K562 (cell line): ENCODE data around the gene KCNE2. TPM values are rescaled to one million over a fixed set of nuclear protein-coding genes. Genes with fewer than 3 reads are reported as not detected.

Source experiments
- ATAC-seq: fragments of 200-7000 bp; cut with Tn5 transposase; 3 replicates; pipeline ENCODE4 v1.9.1; 2020; ENCODE audit warnings: moderate library complexity
- BruUV-seq: library from RNA; stranded (reverse); fragments of 400-500 nt; replicated peaks from 2 replicates; lab custom pipeline; 2021; lab: Mats Ljungman, UMichigan
- CTCF ChIA-PET: fragments of 300-600 bp; formaldehyde crosslinking; extraction: SDS; loops from one replicate; lab custom pipeline; 2021; ENCODE audit warnings: low intra/inter-chr PET ratio; lab: Yijun Ruan, JAX
- POLR2A ChIA-PET: fragments of 300-600, 350-650 bp; sonication (Branson Sonifier 250); formaldehyde crosslinking; extraction: SDS; loops from one replicate; lab custom pipeline; 2021; ENCODE audit warnings: antibody characterized with exemption, inconsistent platforms; lab: Yijun Ruan, JAX
- DNase-seq, 4 experiments: peaks; one replicate each; pipeline versions ENCODE4 v3.0.0 to v3.0.0-alpha.2; 2011 to 2018; ENCODE audit warnings: low spot score in 3 of 4, mixed read lengths in 3 of 4; ENCODE audit errors: extremely low read depth in 1 of 4
- FAIRE-seq: peaks from 2 replicates; lab custom pipeline; 2011; peaks lifted over from hg19 to GRCh38; lab: Jason Lieb, UNC
- H2AFZ ChIP-seq: 2 replicates; pipeline ENCODE4 v1.6.0; 2011; ENCODE audit warnings: low read depth, low read length, control low read depth, inconsistent platforms
- H3K27ac ChIP-seq: fragments of 200-600 bp; 3 replicates; pipeline ENCODE4 v1.8.0; 2011; ENCODE audit warnings: low read depth, mild to moderate bottlenecking, control low read depth, inconsistent platforms, low read length, moderate library complexity, mixed read lengths; ENCODE audit errors: extremely low read depth
- H3K27me3 ChIP-seq, 2 experiments: fragments of 300-600 bp in 1 of 2; 2 replicates in 1 of 2; 3 replicates in 1 of 2; pipeline versions ENCODE4 v1.6.0 to v1.8.0; 2011; ENCODE audit warnings: inconsistent platforms in 2 of 2, low read length in 2 of 2, mild to moderate bottlenecking in 1 of 2, mixed read lengths in 1 of 2, moderate library complexity in 1 of 2; ENCODE audit not compliant: control insufficient read depth in 2 of 2, insufficient read depth in 2 of 2
- H3K36me3 ChIP-seq: fragments of 300-600 bp; 3 replicates; pipeline ENCODE4 v1.8.0; 2011; ENCODE audit warnings: mild to moderate bottlenecking, low read length, inconsistent platforms; ENCODE audit not compliant: control insufficient read depth, insufficient read depth
- H3K4me1 ChIP-seq, 2 experiments: fragments of 200-600 bp in 1 of 2; replicated peaks in 1 of 2; 2 replicates in 1 of 2; 3 replicates in 1 of 2; pipeline versions ENCODE4 v1.5.1 to v1.8.0; 2011; ENCODE audit warnings: inconsistent platforms in 2 of 2, low read length in 2 of 2, mild to moderate bottlenecking in 1 of 2, mixed read lengths in 1 of 2, moderate library complexity in 1 of 2; ENCODE audit not compliant: control insufficient read depth in 2 of 2, insufficient read depth in 2 of 2
- H3K4me2 ChIP-seq: 2 replicates; pipeline ENCODE4 v1.6.1; 2011; ENCODE audit warnings: low read length, control low read depth, inconsistent platforms, mixed read lengths; ENCODE audit not compliant: insufficient read depth
- H3K4me3 ChIP-seq: fragments of 200-600 bp; sonication (generic), shearing (Covaris generic); 2 replicates; pipeline ENCODE4 v1.5.1; 2016; ENCODE audit warnings: control low read depth, inconsistent platforms
- H3K79me2 ChIP-seq: fragments of 200-600 bp; 3 replicates; pipeline ENCODE4 v1.8.0; 2011; ENCODE audit warnings: low read length, inconsistent platforms; ENCODE audit not compliant: control insufficient read depth, insufficient read depth
- H3K9ac ChIP-seq, 2 experiments: 2 replicates each; pipeline versions ENCODE4 v1.6.0 to v1.6.1; 2011; ENCODE audit warnings: low read depth in 2 of 2, low read length in 2 of 2, control low read depth in 1 of 2, inconsistent platforms in 1 of 2, mild to moderate bottlenecking in 1 of 2, mixed read lengths in 1 of 2; ENCODE audit not compliant: insufficient read depth in 1 of 2
- H3K9me1 ChIP-seq: one replicate; pipeline ENCODE4 v1.6.0; 2011; ENCODE audit warnings: inconsistent platforms, mild to moderate bottlenecking, low read length, moderate library complexity; ENCODE audit not compliant: control insufficient read depth, insufficient read depth
- H3K9me3 ChIP-seq: replicated peaks from 2 replicates; pipeline ENCODE4 v1.5.1; 2011; ENCODE audit warnings: low read depth, low read length, inconsistent platforms; ENCODE audit not compliant: control insufficient read depth, insufficient read depth
- H4K20me1 ChIP-seq: replicated peaks from 2 replicates; pipeline ENCODE4 v1.6.1; 2011; ENCODE audit warnings: low read length, inconsistent platforms, mixed read lengths; ENCODE audit not compliant: control insufficient read depth, insufficient read depth
- CREB1 ChIP-seq, 2 experiments: sonication (generic) in 1 of 2; formaldehyde crosslinking in 1 of 2; IDR thresholded peaks; 2 replicates each; pipeline versions ENCODE4 v1.6.1 to v1.8.0; 2012 to 2022; ENCODE audit warnings: inconsistent platforms in 1 of 2, mild to moderate bottlenecking in 1 of 2, missing genetic modification reagents in 1 of 2, moderate library complexity in 1 of 2
- JUND ChIP-seq, 2 experiments: IDR thresholded peaks; 2 replicates in 1 of 2; 3 replicates in 1 of 2; pipeline ENCODE4 v1.6.1; 2011; ENCODE audit warnings: borderline replicate concordance in 2 of 2, low read depth in 2 of 2, low read length in 2 of 2, improper control_type of control experiment in 1 of 2, missing biosample characterization in 1 of 2, missing genetic modification characterization in 1 of 2, missing genetic modification reagents in 1 of 2
- KLF1 ChIP-seq: fragments of 450-650 bp; IDR thresholded peaks from 2 replicates; pipeline ENCODE4 v1.6.1; 2016; ENCODE audit warnings: missing genetic modification characterization, missing compliant biosample characterization
- MAFF ChIP-seq: IDR thresholded peaks from 2 replicates; pipeline ENCODE4 v1.6.1; 2012; ENCODE audit warnings: low read length, improper control_type of control experiment
- PHB ChIP-seq: fragments of 250-450 bp; sonication (Bioruptor Pico); IDR thresholded peaks from 2 replicates; pipeline ENCODE4 v1.5.0; 2021
- RBFOX2 ChIP-seq: fragments of 200-400 bp; formaldehyde crosslinking; IDR thresholded peaks from 2 replicates; pipeline ENCODE4 v1.6.1; 2017; ENCODE audit warnings: low read depth, mild to moderate bottlenecking, low read length, moderate library complexity
- RREB1 ChIP-seq: fragments of 250-450 bp; sonication (Bioruptor Pico); IDR thresholded peaks from 2 replicates; pipeline ENCODE4 v1.4.0; 2020
- ZNF121 ChIP-seq: sonication (generic); formaldehyde crosslinking; conservative IDR thresholded peaks from 2 replicates; pipeline ENCODE4 v1.8.0; 2022; ENCODE audit warnings: missing genetic modification reagents
- WGBS: fragments of 100-300 bp; shearing (Covaris generic); methylation state at CpG from one replicate; pipeline ENCODE4 v1.1.6; 2016; ENCODE audit warnings: low coverage, mixed read lengths; ENCODE audit not compliant: insufficient coverage; ENCODE audit errors: missing lambda C conversion rate; 5-methylcytosine and 5-hydroxymethylcytosine counted together
- in situ Hi-C: fragments of 300-500 bp; cut with MboI; formaldehyde crosslinking; loops from 4 replicates; pipeline ENCODE4 v1.15.0; 2018; ENCODE audit warnings: inconsistent platforms, mixed read lengths
- intact Hi-C: fragments of 100-400 bp; cut with micrococcal nuclease; formaldehyde crosslinking; loops from 2 replicates; pipeline ENCODE4 v1.14.2; 2022
- polyA plus RNA-seq, 8 experiments: library from polyadenylated mRNA; depleted of rRNA in 4 of 8; stranded (reverse) in 5 of 8; unstranded in 3 of 8; fragments of >200 nt; fragmentation: Nextera tagmentation in 2 of 8; fragmentation: Illumina TruSeq in 1 of 8; extraction: Ambion mirVana in 2 of 8; extraction: Trizol in 1 of 8; gene quantifications; 2 replicates each; pipeline versions ENCODE4 v1.2.1 to v1.2.3, GENCODE V29; 2011 to 2014; ENCODE audit warnings: inconsistent platforms in 1 of 8, missing spikeins in 1 of 8
- total RNA-seq, 7 experiments: library from RNA; depleted of rRNA in 6 of 7; stranded (reverse); fragments of >200 nt in 6 of 7; fragmentation: Illumina TruSeq in 2 of 7; extraction: Trizol in 2 of 7; gene quantifications; 2 replicates each; pipeline versions ENCODE4 v1.2.1 to v1.2.3, GENCODE V29; 2011 to 2021; ENCODE audit warnings: low replicate concordance in 1 of 7

KCNE2 gene
- total and polyA plus RNA-seq, 9 of the 15 experiments (the other 6 are each of a cell fraction or from before 2014, with no cell fraction given) = not detected

DNA sequence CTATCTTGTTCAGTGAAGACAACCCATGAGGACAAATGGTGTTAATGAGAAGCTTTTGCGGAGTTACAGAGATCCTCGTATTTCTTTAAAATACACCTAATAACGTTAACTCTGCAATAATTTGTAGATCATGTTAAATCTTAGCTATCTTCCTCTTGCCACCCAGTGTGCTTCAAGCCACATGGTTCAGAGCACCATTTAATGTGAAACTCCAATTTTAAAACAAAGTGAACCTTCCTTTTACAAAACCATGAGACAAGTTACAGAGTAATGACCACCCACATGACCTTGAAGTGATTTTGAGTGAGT is 1.7 kb upstream of the KCNE2 start:
- H3K9me1 ChIP-seq = no peaks in the 10 kb centered on the region
- ATAC-seq (peak; percentile 15), FAIRE-seq (no peak), DNase-seq (no peak)
- H3K4me1 ChIP-seq = peaks cover 0 to 2% of the 10 kb centered on the region in 2 experiments; a peak in 2 of 5 replicates
- ChIA-PET CTCF (interaction anchor here (1.1 to 2.0 kb wide), 3 partner anchors 241 to 272 kb away, joined by 3 to 14 read pairs (median 4); no protein-coding TSS in a partner anchor), POLR2A (no interaction called here)
- H3K4me2 ChIP-seq = peak overlapping the region; percentile 53; the same call in 1 of the 2 replicates
- intact Hi-C loops (loop anchor here (1.0 kb wide), 1 partner anchor 268 kb away; no protein-coding TSS in a partner anchor), in situ Hi-C loops (no loop called here)
- no peak overlapping the region for H3K27ac ChIP-seq
- H3K9ac ChIP-seq = no peak overlapping the region
- H3K36me3 ChIP-seq = no peaks in the 10 kb centered on the region
- no peaks in the 10 kb centered on the region for H4K20me1 ChIP-seq
- TF ChIP-seq JUND (IDR thresholded peaks at IDR 0.05; ENCODE audit: borderline replicate concordance, low read depth, low read length) (no peak), JUND (tag; IDR thresholded peaks at IDR 0.05; ENCODE audit: borderline replicate concordance, low read depth, low read length) (0 out of 3 replicates have a peak, but pooled peaks have one; percentile 7), KLF1 (tag) (peak; percentile 40; the same call in 1 of the 2 replicates), MAFF (no peak)
- H3K27me3 ChIP-seq = peaks cover 0 to 6% of the 10 kb centered on the region in 2 experiments; a peak in 2 of 5 replicates
- peak overlapping the region; percentile 76 for H2AFZ ChIP-seq
- H3K79me2 ChIP-seq = no peaks in the 10 kb centered on the region
- 2% methylated on average over 3 of the region's 3 CpGs for WGBS
- BruUV-seq = no TSS peak
- no peaks in the 10 kb centered on the region for H3K9me3 ChIP-seq
- no peak overlapping the region for H3K4me3 ChIP-seq

GRCh38 chr21:34362670-34363069 is 1.1 kb upstream of the KCNE2 start:
- WGBS = 83% methylated on average over 3 of the region's 3 CpGs
- Histone ChIP-seq H3K9me3 (no peaks in the 10 kb centered on the region), H3K79me2 (no peaks in the 10 kb centered on the region), H3K27me3 (peaks cover 0 to 6% of the 10 kb centered on the region in 2 experiments; a peak in 2 of 5 replicates), H3K4me2 (no peak overlapping the region), H3K9ac (no peak overlapping the region), H3K27ac (no peak overlapping the region), H3K4me3 (no peak overlapping the region), H2AFZ (0 out of 2 replicates have a peak overlapping the region, but pooled peaks have one; percentile 76), H4K20me1 (no peaks in the 10 kb centered on the region), H3K4me1 (peaks cover 0 to 2% of the 10 kb centered on the region in 2 experiments; a peak in 2 of 5 replicates), H3K9me1 (no peaks in the 10 kb centered on the region), H3K36me3 (no peaks in the 10 kb centered on the region)
- no TSS peak for BruUV-seq
- in situ Hi-C loops (no loop called here), intact Hi-C loops (loop anchor here (1.0 kb wide), 1 partner anchor 268 kb away; no protein-coding TSS in a partner anchor)
- ChIA-PET POLR2A (no interaction called here), CTCF (interaction anchor here (1.3 kb wide), 1 partner anchor 240 kb away, joined by 4 read pairs; no protein-coding TSS in a partner anchor)
- DNase-seq (no peak), ATAC-seq (no peak), FAIRE-seq (no peak)
- TF ChIP-seq CREB1 (IDR thresholded peaks at IDR 0.05) (no peak), CREB1 (CRISPR knock-in tag; IDR thresholded peaks at IDR 0.05) (no peak), PHB (CRISPR knock-in tag) (no peak), ZNF121 (CRISPR knock-in tag) (peak; percentile 52), RREB1 (CRISPR knock-in tag) (no peak), RBFOX2 (no peak)
